Skeletal muscle tissue (tissue), 4 donors: ENCODE data around the gene NXPH4. TPM values are rescaled to one million over a fixed set of nuclear protein-coding genes. Genes with fewer than 3 reads are reported as not detected.

Experiments used
- H3K27ac ChIP-seq: one replicate; pipeline ENCODE4 v1.7.0; 2013; ENCODE audit warnings: mild to moderate bottlenecking, low read depth, low read length, inconsistent platforms
- H3K27me3 ChIP-seq, 3 donors: one replicate each; pipeline ENCODE4 v1.7.0; 2013; ENCODE audit warnings: low read length in 3 of 3; ENCODE audit not compliant: control insufficient read depth in 3 of 3, insufficient read depth in 3 of 3
- H3K36me3 ChIP-seq, 3 donors: one replicate each; pipeline ENCODE4 v1.7.0; 2013; ENCODE audit warnings: low read length in 3 of 3; ENCODE audit not compliant: control insufficient read depth in 3 of 3, insufficient read depth in 3 of 3
- H3K4me1 ChIP-seq, 3 donors: one replicate each; pipeline ENCODE4 v1.7.0; 2013; ENCODE audit warnings: low read length in 3 of 3, mild to moderate bottlenecking in 3 of 3; ENCODE audit not compliant: control insufficient read depth in 3 of 3, insufficient read depth in 3 of 3
- H3K4me3 ChIP-seq, 3 donors: one replicate each; pipeline ENCODE4 v1.7.0; 2013; ENCODE audit warnings: low read length in 3 of 3
- H3K9ac ChIP-seq, 3 donors: one replicate each; pipeline ENCODE4 v1.7.0; 2013; ENCODE audit warnings: low read length in 3 of 3, mild to moderate bottlenecking in 3 of 3, moderate library complexity in 2 of 3, low read depth in 1 of 3
- H3K9me3 ChIP-seq, 3 donors: one replicate each; pipeline ENCODE4 v1.7.0; 2013; ENCODE audit warnings: low read length in 3 of 3; ENCODE audit not compliant: control insufficient read depth in 3 of 3
- total RNA-seq: library from RNA; depleted of rRNA; stranded (reverse); fragments of >200 nt; gene quantifications from one replicate; pipeline ENCODE4 v1.2.3, GENCODE V29; 2014
- donor health status: Osteomylitis.

NXPH4 gene
- total RNA-seq, 1 donor from 2014 or later, result not detected

DNA sequence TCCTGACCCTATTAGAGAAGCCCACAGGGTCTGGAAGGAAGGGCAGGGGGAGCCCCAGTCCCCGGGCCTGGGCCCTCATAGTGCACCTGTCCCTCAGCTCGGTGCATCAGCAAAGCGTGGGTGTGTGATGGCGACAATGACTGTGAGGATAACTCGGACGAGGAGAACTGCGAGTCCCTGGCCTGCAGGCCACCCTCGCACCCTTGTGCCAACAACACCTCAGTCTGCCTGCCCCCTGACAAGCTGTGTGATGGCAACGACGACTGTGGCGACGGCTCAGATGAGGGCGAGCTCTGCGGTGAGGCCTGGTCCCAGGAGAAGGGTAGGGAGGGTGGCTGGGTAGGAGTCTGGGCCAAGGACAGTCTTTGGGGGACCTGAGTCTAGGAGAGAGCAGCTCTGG, 42.9 kb upstream of the NXPH4 start:
- Histone ChIP-seq H3K27ac (no peak overlapping the region), H3K9me3 (no peaks in the 10 kb centered on the region), H3K36me3 (peaks cover 9 to 43% (median 23%) of the 10 kb centered on the region in 3 donors), H3K27me3 (peaks cover 0 to 5% (median 0%) of the 10 kb centered on the region in 3 donors), H3K4me3 (no peak overlapping the region), H3K4me1 (peaks cover 3 to 7% (median 4%) of the 10 kb centered on the region in 3 donors), H3K9ac (no peak overlapping the region)

DNA sequence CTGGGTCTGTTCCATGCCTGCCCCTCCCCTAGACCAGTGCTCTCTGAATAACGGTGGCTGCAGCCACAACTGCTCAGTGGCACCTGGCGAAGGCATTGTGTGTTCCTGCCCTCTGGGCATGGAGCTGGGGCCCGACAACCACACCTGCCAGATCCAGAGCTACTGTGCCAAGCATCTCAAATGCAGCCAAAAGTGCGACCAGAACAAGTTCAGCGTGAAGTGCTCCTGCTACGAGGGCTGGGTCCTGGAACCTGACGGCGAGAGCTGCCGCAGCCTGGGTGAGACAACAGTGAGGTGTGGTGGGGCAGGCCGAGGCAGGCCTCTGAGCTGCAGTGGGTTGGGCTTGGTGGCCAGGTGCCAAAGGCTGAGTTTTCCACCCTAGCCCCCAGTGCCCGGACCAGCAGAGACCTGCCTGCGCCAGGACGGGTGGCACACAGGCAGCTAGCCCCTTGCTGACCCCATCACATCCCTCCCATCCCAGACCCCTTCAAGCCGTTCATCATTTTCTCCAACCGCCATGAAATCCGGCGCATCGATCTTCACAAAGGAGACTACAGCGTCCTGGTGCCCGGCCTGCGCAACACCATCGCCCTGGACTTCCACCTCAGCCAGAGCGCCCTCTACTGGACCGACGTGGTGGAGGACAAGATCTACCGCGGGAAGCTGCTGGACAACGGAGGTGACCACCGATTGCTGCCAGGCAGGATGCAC, 41.0 kb upstream of the NXPH4 start:
- no peaks in the 10 kb centered on the region for H3K9me3 ChIP-seq
- H3K4me1 ChIP-seq, result peaks cover 3 to 7% (median 4%) of the 10 kb centered on the region in 3 donors
- peaks cover 17 to 52% (median 28%) of the 10 kb centered on the region in 3 donors for H3K36me3 ChIP-seq
- H3K27ac ChIP-seq, result no peak overlapping the region
- peaks cover 0 to 5% (median 0%) of the 10 kb centered on the region in 3 donors for H3K27me3 ChIP-seq
- no peak overlapping the region for H3K4me3 ChIP-seq
- H3K9ac ChIP-seq, result no peak overlapping the region

DNA sequence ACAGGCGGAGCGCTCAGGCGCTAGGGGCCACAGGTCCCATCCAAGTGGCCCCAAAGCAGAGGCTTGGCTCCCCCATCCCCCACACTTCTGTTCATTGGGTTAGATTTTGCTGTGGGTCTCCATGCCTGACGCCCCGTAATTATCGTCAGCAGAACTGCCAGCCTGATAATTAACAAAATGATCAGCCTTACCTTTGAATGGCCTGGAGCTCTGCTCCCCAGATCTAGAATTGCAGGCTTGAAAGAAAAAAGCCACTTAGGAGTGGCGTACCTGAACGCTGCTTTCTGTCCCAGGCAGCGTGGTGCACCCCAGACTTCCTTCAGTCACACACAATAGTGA, 40.5 kb upstream of the NXPH4 start:
- Histone ChIP-seq H3K36me3 (peaks cover 19 to 54% (median 25%) of the 10 kb centered on the region in 3 donors), H3K27ac (no peak overlapping the region), H3K9me3 (no peaks in the 10 kb centered on the region)

DNA sequence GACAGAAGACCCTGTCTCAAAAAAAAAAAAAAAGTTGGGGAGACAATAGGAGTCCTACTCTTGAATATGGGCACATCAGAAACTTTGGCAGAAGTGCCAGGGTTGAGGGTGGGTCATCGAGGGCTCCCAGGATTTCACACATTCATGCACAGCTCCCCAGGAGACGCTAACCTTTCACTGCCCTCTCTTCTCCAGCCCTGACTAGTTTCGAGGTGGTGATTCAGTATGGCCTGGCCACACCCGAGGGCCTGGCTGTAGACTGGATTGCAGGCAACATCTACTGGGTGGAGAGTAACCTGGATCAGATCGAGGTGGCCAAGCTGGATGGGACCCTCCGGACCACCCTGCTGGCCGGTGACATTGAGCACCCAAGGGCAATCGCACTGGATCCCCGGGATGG, 39.7 kb upstream of the NXPH4 start:
- H3K4me3 ChIP-seq, result no peak overlapping the region
- H3K4me1 ChIP-seq, result peaks cover 0 to 4% (median 3%) of the 10 kb centered on the region in 3 donors
- H3K27ac ChIP-seq, result no peak overlapping the region
- peaks cover 0 to 5% (median 0%) of the 10 kb centered on the region in 3 donors for H3K27me3 ChIP-seq
- no peaks in the 10 kb centered on the region for H3K9me3 ChIP-seq
- no peak overlapping the region for H3K9ac ChIP-seq
- peaks cover 19 to 57% (median 26%) of the 10 kb centered on the region in 3 donors for H3K36me3 ChIP-seq

More for the DNA sequence above, 40.5 kb upstream of the NXPH4 start:
- Histone ChIP-seq H3K9ac (no peak overlapping the region), H3K27me3 (peaks cover 0 to 5% (median 0%) of the 10 kb centered on the region in 3 donors), H3K4me1 (peaks cover 2 to 5% (median 4%) of the 10 kb centered on the region in 3 donors), H3K4me3 (no peak overlapping the region)

DNA sequence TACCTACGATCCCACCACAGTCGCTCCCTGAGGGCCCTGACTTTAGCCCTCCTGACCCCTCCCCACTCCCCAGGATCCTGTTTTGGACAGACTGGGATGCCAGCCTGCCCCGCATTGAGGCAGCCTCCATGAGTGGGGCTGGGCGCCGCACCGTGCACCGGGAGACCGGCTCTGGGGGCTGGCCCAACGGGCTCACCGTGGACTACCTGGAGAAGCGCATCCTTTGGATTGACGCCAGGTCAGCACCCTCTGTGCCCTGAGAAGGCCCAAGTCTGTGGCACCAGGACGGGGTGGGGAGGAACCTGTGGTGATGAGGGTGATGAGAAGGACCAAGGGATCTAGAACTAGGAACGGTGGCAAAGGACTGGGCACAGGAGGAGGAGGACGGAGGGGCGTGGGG, 39.2 kb upstream of the NXPH4 start:
- no peak overlapping the region for H3K4me3 ChIP-seq
- H3K9me3 ChIP-seq, result no peaks in the 10 kb centered on the region
- H3K27me3 ChIP-seq, result peaks cover 0 to 5% (median 0%) of the 10 kb centered on the region in 3 donors
- H3K27ac ChIP-seq, result no peak overlapping the region
- peaks cover 19 to 57% (median 26%) of the 10 kb centered on the region in 3 donors for H3K36me3 ChIP-seq
- H3K9ac ChIP-seq, result no peak overlapping the region
- H3K4me1 ChIP-seq, result peaks cover 0 to 4% (median 3%) of the 10 kb centered on the region in 3 donors

DNA sequence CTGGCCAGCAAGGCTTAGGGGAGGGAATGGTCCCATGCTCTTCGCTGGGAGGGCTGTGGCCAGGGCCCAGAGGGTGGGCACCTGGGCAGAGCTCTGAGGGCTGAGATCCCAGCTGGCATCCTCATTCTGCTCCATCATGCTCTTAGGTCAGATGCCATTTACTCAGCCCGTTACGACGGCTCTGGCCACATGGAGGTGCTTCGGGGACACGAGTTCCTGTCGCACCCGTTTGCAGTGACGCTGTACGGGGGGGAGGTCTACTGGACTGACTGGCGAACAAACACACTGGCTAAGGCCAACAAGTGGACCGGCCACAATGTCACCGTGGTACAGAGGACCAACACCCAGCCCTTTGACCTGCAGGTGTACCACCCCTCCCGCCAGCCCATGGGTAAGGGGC, 38.4 kb upstream of the NXPH4 start:
- peaks cover 16 to 53% (median 25%) of the 10 kb centered on the region in 3 donors for H3K36me3 ChIP-seq

DNA sequence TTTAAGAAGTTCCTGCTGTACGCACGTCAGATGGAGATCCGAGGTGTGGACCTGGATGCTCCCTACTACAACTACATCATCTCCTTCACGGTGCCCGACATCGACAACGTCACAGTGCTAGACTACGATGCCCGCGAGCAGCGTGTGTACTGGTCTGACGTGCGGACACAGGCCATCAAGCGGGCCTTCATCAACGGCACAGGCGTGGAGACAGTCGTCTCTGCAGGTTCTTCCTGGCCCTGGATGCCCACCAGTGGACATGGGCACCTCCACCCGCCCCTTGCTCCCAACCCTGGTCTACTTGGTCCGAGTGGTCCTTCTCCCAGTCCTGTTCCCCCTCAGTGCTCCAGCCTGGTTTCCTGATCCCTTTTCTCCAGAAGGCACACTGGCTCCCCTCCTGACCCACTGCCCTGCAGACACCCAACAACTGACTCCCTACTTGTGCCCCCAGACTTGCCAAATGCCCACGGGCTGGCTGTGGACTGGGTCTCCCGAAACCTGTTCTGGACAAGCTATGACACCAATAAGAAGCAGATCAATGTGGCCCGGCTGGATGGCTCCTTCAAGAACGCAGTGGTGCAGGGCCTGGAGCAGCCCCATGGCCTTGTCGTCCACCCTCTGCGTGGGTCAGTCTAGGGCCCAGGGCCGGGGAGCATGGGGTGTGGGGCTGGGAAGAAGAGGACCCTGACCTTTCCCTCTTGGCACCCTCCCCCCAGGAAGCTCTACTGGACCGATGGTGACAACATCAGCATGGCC, 37.1 kb upstream of the NXPH4 start:
- peaks cover 0 to 4% (median 3%) of the 10 kb centered on the region in 3 donors for H3K4me1 ChIP-seq
- no peaks in the 10 kb centered on the region for H3K9me3 ChIP-seq
- H3K27me3 ChIP-seq, result peaks cover 0 to 7% (median 4%) of the 10 kb centered on the region in 3 donors
- H3K9ac ChIP-seq, result no peak overlapping the region
- H3K36me3 ChIP-seq, result peaks cover 17 to 55% (median 31%) of the 10 kb centered on the region in 3 donors
- no peak overlapping the region for H3K4me3 ChIP-seq
- H3K27ac ChIP-seq, result no peak overlapping the region

More for the DNA sequence above, 38.4 kb upstream of the NXPH4 start:
- Histone ChIP-seq H3K9me3 (no peaks in the 10 kb centered on the region), H3K4me1 (peaks cover 0 to 4% (median 3%) of the 10 kb centered on the region in 3 donors), H3K4me3 (no peak overlapping the region), H3K9ac (no peak overlapping the region), H3K27ac (no peak overlapping the region), H3K27me3 (peaks cover 0 to 5% (median 0%) of the 10 kb centered on the region in 3 donors)

DNA sequence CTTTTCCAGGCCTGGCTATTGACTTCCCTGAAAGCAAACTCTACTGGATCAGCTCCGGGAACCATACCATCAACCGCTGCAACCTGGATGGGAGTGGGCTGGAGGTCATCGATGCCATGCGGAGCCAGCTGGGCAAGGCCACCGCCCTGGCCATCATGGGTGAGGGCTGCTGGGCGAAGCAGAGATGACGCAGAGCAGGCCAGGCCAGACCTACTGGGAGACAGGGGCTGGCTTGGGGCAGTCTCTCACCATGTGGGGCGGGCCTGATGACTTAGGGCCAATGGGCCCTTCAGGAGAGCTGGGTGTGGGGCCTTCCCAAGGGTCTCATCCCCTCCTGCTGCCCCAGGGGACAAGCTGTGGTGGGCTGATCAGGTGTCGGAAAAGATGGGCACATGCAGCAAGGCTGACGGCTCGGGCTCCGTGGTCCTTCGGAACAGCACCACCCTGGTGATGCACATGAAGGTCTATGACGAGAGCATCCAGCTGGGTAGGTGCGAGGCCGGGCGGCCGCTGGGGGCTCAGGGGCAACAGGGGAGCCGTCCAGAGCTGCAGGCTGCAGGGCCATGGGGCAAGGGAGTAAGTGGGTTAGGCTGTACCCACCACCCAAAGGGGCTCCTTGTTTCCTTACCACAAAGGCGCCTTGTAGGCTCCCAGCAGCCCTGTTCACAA, 36.1 kb upstream of the NXPH4 start:
- no peak overlapping the region for H3K27ac ChIP-seq
- no peak overlapping the region for H3K9ac ChIP-seq
- H3K9me3 ChIP-seq, result no peaks in the 10 kb centered on the region
- H3K36me3 ChIP-seq, result peaks cover 21 to 65% (median 38%) of the 10 kb centered on the region in 3 donors
- peaks cover 0 to 4% (median 3%) of the 10 kb centered on the region in 3 donors for H3K4me1 ChIP-seq
- peaks cover 0 to 4% (median 3%) of the 10 kb centered on the region in 3 donors for H3K27me3 ChIP-seq
- H3K4me3 ChIP-seq, result no peak overlapping the region

DNA sequence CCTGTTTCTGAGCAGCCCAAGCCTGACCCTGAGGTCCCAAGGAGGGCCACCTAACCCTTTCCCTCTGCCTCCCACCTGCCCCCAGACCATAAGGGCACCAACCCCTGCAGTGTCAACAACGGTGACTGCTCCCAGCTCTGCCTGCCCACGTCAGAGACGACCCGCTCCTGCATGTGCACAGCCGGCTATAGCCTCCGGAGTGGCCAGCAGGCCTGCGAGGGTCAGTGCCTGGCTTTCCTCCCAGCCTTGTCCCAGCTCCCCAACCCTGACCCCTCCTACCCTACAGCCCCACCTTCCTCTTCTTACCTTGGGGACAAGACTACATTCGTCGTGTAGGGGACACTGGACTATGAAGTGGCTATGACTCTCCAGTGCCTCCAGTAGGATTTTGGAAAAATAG, 35.5 kb upstream of the NXPH4 start:
- no peak overlapping the region for H3K27ac ChIP-seq
- H3K9me3 ChIP-seq, result no peaks in the 10 kb centered on the region
- peaks cover 0 to 4% (median 3%) of the 10 kb centered on the region in 3 donors for H3K27me3 ChIP-seq
- H3K4me3 ChIP-seq, result no peak overlapping the region
- H3K9ac ChIP-seq, result no peak overlapping the region
- H3K4me1 ChIP-seq, result no peaks in the 10 kb centered on the region
- peaks cover 21 to 68% (median 36%) of the 10 kb centered on the region in 3 donors for H3K36me3 ChIP-seq
